Activated CD4-positive, alpha-beta T cell treated with anti-CD3 and anti-CD28 coated beads for 48 hours (primary cell): ENCODE data around the gene TBC1D5.

Source experiments
- DNase-seq: peaks from one replicate; pipeline ENCODE4 v3.0.0-alpha.2; 2020

TBC1D5 gene

DNA sequence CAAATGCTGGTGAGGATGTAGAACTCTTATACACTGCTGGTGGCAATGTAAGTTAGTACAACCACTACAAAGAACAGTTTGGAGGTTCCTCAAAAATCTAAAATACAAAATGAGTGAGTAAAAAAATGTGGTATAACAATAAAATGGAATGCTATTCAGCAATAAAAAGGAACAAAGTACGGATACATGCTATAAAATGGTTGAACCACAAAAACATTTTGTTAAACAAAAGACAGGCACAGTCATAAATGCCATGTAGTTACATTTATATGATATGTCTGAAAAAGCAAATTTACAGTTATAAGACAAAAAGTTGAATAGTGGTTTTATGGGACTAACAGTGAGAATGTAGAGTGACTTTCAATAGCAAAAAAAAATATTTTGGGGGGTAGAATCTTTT lies 285.8 kb downstream of the TBC1D5 start:
- no peak for DNase-seq

DNA sequence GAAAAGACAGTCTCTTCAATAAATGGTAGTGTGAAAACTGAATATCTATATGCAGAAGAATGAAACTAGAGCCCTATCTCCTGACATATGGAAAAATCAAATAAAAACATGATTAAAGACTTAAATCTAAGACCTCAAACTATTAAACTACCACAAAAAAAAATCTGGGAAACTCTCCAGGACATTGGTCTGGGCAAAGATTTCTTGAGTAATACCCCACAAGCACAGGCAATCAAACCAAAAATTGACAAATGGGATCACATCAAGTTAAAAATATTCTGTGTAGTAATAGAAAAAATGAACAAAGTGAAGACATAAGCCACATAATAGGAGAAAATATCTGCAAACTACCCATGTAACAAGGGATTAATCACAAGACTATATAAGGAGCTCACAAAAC lies 286.4 kb downstream of the TBC1D5 start:
- DNase-seq, result no peak

DNA sequence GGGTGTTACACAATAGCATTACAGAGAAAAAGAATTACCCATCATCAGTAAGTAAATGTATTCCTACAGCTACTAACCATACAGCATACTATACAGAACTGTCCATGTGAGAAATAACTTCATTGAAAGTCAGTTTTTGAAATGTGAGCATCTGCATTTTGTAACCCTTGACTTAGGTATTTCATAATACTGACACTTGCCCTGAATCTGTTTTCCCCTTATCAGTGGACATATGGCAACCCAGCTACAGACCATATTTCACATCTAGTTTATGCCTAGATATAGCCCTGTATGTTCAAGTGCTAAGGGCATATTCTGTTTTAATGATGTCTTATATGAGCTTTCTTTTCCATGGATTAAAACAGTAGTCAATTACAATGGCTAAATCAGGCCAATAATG lies 297.6 kb downstream of the TBC1D5 start:
- no peak for DNase-seq

DNA sequence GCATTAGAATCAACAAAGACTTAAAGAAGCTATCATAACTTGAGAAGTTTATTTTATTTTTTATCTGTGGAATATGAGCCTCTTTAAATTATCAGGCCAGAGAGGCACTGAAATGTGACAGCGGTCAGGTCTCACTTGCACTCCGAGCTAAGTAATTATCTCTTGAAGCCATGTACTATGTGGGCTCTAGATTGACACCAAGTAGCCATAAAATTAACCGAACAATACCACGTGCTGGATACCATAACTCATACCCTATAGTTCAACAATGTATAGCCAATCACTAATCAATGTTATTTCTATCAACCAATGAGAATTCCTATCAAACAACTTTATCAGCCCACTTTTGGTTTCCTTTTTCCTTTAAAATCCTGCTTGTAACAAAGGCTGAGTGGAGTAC lies 299.3 kb downstream of the TBC1D5 start:
- no peak for DNase-seq

DNA sequence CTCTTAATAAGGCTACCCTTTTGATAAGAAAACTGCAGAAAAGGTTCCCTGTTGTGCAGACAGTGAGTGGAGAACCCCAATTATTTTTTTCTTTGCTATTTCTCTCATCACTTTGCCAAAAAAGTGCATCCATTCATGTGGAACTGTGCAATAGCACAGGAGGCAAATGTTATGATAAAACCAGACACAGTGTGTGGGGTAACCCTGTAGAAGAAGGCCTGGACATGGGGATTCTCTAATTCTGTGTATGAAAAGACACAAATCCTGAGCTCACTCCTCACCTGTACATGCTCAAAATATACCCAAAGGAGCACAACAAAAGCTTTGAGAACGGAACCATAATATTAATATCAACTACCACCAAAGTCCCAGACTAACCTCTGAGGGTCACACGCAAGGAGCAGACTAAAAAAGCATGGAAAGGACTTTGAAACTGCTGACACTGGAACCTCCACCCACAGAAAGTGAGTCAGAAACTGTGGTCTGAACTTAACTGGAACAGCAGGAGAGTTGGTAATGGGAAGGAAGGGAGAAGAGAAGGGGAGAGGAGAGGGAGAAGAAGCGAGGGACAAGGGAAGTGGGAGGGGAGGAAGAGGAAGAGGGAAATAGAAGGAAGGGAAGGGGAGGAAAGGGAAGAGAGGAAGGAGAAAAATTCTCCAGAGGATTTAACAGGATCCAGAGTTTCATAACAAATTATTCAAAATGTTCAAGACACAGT lies 299.9 kb downstream of the TBC1D5 start:
- DNase-seq, result no peak

DNA sequence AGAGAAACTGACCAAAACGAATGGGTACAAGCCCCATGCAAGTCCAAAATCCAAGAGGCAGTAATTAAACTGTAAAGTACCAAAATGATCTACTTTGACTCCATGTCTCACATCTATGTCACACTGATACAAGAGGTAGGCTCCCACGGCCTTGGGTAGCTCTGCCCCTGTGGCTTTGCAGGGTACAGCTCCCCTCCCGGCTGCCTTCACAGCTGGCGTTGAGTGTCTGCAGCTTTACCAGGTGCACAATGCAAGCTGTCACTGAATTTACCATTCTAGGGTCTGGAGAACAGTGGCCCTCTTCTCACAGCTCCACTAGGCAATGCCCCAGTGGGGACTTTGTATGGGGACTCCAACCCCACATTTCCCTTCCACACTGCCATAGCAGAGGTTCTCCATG lies 308.6 kb downstream of the TBC1D5 start:
- no peak for DNase-seq

DNA sequence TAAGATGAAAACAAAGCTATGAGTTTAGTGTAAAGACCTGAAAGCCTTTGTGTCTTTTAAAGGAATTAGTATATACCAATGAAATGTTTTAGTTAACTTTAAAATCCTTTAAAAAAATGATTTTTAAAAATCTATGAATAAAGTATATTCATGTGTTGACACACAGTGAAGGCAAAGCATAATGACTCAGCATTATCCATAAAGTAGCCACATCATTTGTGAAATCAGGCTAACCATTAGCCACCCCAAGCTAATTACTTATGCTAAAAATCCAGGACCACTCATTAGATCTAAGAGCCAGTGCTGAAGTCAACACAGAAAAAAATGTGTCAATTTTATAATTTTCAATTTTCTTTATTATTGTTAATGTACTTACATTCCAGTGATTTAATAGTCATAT lies 310.2 kb downstream of the TBC1D5 start:
- DNase-seq, result no peak

DNA sequence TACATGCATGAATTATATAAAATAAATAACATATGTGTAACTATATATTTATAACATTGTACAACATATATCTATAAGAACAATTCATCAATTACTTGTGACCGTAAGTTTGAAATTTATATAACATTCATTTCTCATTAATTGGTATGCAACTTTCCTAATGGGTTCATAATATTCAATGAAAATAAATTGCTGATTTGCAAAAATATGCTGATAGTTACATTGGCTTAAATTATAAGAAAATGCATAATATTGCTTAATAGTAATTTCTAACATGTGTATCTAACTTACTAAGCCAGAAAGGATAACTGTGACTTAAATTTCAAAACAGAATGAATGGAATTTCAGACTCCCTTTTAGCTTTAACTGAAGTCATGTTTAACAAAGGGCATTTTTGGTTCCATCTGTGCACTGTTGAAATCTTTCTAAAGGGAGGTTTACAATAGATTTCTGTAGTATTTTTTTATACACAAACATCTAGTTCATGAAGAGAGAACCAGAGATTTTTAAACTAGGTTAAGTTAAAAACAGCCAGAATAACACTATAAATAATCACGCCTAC lies 310.9 kb downstream of the TBC1D5 start:
- DNase-seq, result no peak

DNA sequence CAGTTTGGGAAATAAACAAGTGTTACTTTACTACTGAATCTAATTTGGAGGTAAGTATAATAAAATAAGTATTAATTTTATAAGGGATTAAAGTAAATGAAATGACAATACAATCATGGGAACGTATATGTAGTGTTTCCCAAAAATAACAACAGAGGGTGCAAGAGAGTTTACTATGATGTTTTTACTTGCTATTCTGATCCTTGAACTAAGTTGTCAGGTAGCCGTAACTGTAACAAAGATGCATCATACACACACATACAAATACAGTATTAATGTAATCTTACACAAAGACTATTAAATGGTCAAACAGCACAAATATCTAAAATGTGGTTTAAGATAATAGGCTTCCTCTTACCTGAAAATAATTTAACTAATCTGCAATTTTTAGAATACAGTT lies 311.4 kb downstream of the TBC1D5 start:
- no peak for DNase-seq

DNA sequence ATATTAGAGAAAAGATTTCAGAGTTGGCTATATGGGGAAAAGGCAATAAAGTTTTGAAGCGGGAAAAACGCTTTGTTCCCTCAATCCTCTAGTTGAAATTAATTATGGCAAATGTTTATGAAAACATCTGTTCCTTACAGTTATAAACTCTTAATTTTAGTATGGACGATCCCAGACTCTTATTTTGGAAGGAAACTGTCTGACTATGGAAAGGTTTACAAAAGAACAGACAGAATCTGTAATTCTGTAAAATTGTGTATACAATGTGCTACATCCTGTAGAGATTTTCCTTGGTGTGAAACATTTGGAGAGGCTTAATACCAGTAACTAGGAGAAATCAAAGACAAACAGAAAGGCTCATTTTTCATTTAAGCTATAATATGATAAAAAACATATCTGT lies 311.8 kb downstream of the TBC1D5 start:
- no peak for DNase-seq

DNA sequence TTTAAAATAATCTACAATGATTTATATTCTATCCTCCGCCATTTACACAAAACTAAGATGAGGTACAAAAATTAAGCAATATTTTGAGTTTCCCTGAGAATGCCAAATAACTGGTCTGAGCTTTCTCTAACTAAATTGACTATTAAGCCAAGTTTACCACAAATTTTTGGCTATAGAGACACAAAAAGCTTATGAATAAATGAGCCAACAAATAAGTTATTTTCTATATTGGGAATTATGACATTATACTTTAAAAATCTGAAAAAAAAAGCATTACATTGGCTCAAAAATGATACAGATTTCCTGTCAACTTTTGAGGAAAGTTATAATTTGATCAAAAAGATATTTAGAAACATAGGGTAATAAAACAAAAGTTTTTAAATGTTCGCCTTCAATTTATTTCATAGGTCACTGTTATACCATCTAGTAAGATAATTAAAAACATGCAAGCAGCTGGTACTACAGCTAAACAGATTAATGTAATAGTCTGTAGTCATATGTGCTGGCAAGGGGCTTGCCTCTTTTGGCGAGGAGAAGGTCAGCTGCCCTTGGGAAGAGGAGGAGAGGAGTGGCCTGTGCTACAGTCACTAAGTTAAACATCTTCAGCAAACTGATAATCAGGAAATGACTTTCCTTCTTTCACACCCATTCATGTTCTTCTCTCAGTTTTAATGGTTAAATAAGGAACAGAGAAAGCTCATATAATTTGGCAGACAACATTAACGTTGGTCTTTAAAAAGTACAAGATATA lies 318.5 kb downstream of the TBC1D5 start:
- no peak for DNase-seq

DNA sequence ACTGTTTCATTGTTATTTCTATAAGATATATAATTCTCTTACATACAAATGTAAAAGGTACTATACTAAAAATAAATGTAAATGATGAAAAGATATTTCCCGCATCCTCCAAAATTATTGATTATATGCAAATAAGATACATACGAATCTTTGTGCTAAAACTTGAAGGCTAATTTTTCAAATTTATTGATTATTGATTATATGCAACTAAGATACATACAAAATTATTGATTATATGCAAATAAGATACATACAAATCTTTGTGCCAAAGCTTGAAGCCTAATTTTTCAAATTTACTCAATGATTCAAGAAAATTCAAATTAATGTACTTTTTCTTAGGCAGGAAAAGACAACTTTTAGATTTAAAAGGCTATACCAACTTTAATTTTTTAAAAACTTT lies 319.8 kb downstream of the TBC1D5 start:
- no peak for DNase-seq

DNA sequence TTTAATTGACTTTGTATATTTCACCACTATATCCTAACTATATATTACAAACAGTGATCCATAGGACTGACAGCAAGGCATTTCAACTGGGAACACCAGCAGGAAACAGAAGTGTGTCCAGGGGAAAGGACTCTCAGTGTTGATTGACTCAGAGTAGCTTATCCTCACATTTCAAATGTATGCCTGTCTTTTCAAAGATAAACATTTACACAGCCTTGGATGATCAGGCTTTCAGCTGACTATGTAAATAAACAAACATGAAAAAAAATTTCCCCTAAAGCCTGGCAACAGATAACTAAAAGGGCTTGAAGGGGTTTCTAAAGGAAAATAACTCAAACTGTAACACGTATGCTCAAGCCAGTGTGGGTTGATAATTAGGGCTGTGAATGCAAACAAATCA lies 321.8 kb downstream of the TBC1D5 start:
- no peak for DNase-seq

DNA sequence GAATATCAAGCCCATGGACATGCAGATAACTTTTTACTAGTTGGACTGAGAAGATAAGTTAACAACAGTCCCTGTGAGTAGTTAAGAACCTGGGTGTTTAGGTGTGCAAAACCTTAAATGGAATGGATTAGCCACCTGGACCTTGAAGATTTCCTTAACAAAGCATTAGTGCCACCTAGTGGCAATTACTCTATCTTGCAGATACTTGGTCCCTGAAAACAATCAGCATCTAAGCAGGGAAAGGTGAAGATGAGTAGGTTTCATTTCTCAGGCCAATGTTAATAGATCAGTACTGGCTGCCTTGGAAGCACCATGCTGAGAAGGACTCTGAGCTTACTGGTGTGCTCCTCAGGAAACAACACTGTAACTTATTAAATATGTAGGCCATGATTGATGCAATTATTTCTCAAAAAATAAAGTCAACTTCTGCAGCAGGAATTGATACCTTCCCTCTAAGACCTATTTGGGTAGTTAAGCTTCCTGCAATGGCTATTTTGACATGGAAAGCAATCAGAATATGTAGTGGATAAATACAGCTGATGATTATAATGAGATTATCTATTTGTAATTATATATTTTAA lies 329.4 kb downstream of the TBC1D5 start:
- no peak for DNase-seq

DNA sequence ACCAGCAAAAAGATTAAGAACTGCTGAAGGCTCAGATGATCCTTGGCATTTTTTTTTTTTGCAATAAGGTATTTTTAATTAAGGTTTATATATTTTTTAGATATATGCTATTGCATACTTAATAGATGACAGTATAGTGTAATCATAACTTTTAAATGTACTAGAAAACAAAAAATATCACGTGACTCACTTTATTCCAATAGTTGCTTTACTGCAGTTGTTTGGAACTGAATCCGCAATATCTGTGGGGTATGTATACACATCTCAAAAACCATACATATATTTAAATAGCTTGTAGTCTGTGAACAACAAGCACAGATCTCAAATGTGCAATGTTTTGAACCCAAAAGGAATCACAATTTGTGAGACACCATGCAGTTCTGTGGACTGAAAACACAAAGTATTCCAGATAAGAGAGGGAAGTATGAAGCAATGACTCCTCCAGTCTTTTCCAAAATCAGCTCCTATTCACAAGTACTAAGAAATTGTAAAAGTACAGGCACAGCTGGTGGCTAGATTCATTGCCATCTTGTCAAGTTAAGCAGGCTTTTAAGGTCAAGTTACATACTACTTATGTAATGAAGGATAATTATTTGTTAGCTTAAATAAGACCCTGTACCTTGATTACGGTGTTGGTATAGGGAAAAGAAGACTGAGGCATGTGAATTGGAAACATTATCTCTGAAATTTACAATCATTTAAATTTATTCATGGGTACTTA lies 331.1 kb downstream of the TBC1D5 start:
- DNase-seq, result no peak

DNA sequence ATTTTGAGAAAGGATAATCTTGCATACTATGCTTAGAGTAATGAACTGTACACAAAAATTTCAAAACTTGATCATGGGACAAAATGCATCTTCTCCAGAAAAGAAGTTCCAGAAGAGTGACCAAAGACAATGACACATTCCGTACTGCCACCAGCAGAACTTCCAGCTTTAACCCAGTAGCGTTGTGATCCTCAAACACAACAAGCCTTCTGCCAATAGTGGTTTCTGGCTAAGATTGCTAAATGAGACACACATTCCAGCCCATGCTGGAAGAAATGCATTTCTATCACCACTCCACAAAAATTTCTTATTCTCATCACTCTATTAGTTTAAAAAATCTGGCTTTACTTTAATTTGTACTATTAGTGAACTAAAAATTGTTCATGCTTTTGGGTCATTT lies 334.9 kb downstream of the TBC1D5 start:
- DNase-seq, result no peak

DNA sequence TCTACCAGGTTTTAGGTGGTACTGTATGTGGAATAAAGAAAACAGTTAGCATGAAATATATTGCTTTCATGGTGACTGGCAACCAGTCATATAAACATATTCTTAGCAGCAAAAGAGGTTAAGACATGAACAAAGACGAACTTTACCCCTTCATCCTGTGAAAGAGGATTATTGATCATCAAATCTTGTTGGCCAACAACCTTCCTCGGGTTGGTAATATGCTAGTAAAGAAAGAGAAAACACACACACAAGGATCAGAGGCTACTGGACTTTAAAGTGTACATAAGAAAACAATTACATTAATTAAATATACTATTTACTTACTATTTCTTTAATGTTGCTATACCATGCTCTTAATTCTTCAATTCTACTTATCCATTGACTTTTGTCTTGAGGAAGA lies 337.9 kb downstream of the TBC1D5 start:
- DNase-seq, result no peak

DNA sequence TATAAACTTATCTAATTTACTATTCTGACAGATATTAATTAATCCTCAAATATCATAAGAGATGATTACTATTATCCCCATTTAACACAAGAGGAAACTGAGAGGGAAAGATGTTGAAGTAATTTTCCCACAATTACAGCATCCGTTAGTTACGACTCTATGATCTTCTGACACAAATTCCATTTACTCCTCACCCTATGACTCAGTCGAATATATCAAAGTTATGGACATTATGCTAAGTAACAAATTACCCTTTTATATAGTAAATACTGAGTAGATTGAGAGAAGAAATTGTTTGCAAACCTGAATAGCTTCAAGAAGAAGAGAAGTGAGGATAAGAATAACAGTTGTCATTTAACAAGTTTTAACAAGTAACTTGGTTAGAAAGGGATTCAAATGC lies 340.0 kb downstream of the TBC1D5 start:
- no peak for DNase-seq

DNA sequence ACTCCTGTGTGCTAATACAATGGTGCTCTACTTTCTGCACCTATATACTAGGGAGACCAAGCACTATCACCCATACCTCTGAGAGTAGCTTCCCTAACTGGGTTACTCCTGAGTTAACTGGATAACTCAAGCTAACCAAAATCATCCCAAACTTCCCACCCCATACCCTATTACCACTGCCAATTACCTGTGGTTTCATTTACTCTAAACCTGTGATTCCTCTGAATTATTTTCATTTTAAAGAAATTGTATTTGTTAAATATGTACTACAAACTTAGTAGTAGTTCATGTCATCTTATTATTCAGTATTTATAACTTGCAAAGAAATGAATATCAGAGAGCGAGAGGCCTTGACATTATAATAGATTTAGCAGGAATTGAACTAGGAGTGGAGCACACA lies 340.5 kb downstream of the TBC1D5 start:
- DNase-seq, result no peak

DNA sequence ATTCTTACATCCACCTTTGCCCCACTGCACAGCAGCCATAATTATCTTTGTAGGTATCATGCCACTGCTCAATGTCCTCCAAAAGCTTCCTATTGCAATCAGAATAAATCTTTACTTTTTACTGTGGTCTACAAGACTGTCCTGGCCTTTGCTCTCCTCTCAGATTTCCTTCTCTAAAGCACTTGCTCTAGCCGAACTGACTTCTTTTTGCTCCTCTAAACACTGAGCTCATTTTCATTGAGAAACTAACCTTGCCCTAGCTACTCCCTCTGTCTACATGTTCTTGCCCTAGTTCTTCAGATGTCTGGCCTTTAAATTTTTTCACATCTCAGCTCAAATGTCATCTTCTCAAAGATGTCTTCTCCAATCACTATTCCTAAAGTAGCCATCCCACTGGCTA lies 342.8 kb downstream of the TBC1D5 start:
- no peak for DNase-seq

DNA sequence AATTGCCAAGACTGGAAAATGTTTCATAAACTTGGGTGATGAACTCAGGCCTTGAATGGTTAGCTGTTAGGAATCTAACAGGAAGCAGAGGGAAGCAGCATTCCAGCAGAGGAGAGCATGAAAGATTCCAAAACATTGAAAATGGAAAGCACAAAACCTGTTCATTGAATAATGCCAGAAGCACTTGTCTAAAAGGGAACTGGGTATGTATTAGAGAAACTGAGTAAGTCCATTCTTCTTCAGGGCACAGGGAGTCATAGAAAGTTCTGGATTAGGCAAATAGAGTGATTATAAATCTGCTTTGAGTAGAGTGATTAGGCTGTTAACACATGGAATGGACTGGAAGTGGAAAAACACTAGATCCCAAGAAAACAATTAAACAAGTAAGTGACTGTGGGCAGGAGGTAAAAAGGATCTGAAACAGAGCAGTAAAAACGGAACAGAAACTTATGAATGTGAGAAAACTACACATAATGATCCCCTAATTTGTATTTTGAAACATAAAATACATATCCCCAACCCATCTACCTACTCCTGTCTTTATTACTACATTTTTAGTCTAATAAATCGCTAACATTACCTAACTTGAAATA lies 343.4 kb downstream of the TBC1D5 start:
- DNase-seq, result no peak

DNA sequence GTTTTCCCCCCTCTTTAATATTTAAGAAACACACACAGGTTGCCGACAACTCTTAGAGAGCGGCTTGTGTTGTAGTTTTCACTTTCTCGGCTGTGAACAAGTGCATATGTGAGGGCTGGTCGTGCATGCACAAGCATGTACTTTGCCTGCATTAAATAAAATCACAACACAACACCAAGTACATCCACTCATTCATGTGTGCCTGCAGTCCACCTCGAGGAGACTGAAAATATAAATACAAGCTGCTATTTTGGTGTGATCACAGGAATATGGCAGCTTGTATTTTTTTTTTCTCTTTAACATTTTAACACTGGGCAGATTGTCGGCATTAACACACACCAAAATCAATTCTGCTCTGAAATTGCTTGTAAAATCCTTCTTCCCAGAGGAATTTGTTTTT lies 346.4 kb downstream of the TBC1D5 start:
- DNase-seq, result no peak

DNA sequence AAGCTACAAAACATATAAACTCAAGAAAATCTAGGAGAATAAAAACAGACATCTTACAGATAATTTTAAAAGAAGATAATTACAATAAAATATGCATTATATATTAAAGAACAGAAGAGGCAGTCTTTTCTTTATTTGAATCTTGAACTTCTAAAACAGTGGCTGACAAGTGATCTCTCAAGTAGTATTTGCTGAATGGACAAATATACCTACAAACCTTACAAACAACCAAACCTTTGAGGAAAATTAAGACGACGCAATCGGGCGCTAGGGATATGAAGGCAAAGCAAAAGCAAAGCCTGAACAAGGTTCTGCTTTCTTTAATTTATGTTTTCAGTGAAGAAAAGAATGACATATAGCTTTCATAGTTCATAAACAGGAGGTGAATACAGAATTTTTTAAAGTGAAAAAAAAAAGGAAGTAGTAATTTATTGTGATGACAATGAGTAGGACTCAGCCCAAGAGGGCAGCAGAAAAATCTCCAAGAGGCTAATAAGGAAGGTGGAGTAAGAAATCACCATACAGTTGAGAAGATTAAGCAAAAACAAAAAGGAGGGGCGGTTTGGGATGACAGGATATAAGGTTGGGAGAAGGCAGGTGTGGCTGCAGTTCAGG lies 347.8 kb downstream of the TBC1D5 start:
- DNase-seq, result no peak
